ENCODE data around the gene TGFA.

GRCh38 chr2:70501728-70502127 lies 51.9 kb downstream of the TGFA start:
- TF ChIP-seq POLR2AphosphoS5 (IDR thresholded peaks at IDR 0.05) (no peak), POLR2A (IDR thresholded peaks at IDR 0.05; ENCODE audit: low read depth) (no peak)
- TF ChIP-seq, protein P1, sequence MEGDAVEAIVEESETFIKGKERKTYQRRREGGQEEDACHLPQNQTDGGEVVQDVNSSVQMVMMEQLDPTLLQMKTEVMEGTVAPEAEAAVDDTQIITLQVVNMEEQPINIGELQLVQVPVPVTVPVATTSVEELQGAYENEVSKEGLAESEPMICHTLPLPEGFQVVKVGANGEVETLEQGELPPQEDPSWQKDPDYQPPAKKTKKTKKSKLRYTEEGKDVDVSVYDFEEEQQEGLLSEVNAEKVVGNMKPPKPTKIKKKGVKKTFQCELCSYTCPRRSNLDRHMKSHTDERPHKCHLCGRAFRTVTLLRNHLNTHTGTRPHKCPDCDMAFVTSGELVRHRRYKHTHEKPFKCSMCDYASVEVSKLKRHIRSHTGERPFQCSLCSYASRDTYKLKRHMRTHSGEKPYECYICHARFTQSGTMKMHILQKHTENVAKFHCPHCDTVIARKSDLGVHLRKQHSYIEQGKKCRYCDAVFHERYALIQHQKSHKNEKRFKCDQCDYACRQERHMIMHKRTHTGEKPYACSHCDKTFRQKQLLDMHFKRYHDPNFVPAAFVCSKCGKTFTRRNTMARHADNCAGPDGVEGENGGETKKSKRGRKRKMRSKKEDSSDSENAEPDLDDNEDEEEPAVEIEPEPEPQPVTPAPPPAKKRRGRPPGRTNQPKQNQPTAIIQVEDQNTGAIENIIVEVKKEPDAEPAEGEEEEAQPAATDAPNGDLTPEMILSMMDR (IDR thresholded peaks at IDR 0.05) = no peak

Measured in esophagus muscularis mucosa (tissue), 3 donors.